ENCODE data around the gene FKBP5.
"Not testable (repeated sequence)": the region's sequence is repeated elsewhere in the genome, so short reads cannot be mapped to it uniquely, and the experiment has no call there.

FKBP5 gene

GRCh38 chr6:35688605-35689322, at the start of gene FKBP5:
FKBP5 (minus strand) TSS chr6:35688915; CDS start chr6:35642824, 46,091 bp downstream.
- in situ Hi-C loops (cut with MboI; ENCODE audit: low pct_unique_long_range_greater_than_20kb, low sequenced_read_pairs): no loop called here

DNA sequence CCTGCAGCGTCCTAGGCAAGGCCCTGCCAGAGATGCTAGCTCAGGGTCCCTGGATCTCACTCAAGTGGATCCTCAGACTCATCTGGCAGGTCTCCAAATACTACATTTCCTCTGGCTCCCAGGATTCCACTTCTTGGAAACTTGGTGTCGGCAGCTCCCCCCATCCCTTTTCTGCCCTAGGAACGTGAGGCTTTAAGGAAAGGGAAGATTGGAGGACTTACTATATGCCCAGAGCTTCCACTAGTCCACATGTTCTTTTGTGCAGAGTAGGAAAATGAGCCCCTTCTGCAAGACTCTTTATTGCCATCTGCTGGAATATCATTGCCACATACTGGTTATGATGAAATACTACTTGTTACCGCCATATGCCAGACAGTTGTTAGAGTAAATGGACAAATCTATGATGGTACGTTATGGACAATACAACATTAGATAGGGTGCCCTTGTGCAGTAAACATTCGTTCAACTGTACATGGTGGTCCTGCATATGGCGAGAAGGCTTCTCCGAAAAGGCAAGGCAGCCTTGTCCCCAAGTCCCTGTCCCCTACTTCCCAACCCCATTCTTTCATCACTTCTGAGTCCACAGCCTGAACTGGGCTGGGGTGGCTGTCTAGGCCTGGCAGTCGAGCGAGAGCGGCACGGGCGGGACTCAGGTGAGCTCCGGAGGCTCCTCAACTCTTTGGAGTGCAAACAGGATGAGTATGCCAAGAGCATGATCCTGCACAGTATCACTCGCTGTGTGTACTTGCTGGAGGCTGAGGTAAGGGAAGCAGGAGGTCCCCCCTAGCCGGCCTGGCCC, 48.9 kb upstream of the FKBP5 start:
- in situ Hi-C loops (cut with MboI; ENCODE audit: low pct_unique_long_range_greater_than_20kb, low sequenced_read_pairs): loop anchor here (25.0 kb wide), 1 partner anchor 425 kb away; no protein-coding TSS in a partner anchor
- DNase-seq: peak; percentile 87

More at GRCh38 chr6:35688605-35689322, at the start of gene FKBP5:
- DNase-seq: peak; percentile 91

GRCh38 chr6:35736982-35737412, 48.3 kb upstream of the FKBP5 start, which contains the start of gene ARMC12:
ARMC12 (plus strand) TSS chr6:35737032; CDS start chr6:35737109, 77 bp downstream.
- in situ Hi-C loops (cut with MboI; ENCODE audit: low pct_unique_long_range_greater_than_20kb, low sequenced_read_pairs): loop anchor here (25.0 kb wide), 1 partner anchor 425 kb away; no protein-coding TSS in a partner anchor
- DNase-seq: no peak

DNA sequence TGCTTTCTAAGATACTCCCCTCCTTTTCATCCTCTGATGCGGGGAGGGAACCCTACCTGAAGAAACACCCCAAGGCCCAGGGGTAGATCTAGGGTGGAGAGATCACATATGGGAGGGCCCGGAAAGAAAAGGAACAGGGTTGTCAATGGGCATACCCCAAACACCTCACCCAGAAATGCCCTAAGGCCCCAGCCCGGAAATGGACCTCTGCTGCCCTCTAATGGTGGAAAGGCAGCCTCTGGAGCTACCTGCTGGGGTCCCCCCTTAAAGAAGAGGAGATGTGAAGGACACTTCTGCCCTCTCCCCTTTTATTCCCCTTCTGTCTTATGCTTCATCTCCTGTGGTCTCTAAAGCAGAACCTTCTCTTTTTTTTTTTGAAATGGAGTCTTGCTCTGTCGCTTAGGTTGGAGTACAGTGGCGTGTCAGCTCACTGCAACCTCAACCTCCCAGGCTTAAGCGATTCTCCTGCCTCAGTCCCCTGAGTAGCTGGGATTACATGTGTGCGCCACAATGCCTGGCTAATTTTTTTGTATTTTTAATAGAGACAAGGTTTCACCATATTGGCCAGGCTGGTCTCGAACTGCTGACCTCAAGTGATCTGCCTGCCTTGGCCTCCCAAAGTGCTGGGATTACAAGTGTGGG, 47.7 kb upstream of the FKBP5 start:
- peak; percentile 77 for DNase-seq
- in situ Hi-C loops (cut with MboI; ENCODE audit: low pct_unique_long_range_greater_than_20kb, low sequenced_read_pairs): loop anchor here (25.0 kb wide), 1 partner anchor 424 kb away; no protein-coding TSS in a partner anchor

- in situ Hi-C loops (cut with MboI; ENCODE audit: low pct_unique_long_range_greater_than_20kb, low sequenced_read_pairs): loop anchor here (25.0 kb wide), 1 partner anchor 423 kb away; no protein-coding TSS in a partner anchor
- no peak for DNase-seq
Measured at GRCh38 chr6:35735452-35735851, 46.7 kb upstream of the FKBP5 start.

GRCh38 chr6:35734319-35734718, 45.6 kb upstream of the FKBP5 start:
- in situ Hi-C loops (cut with MboI; ENCODE audit: low pct_unique_long_range_greater_than_20kb, low sequenced_read_pairs): loop anchor here (25.0 kb wide), 1 partner anchor 422 kb away; no protein-coding TSS in a partner anchor
- not testable (repeated sequence) for DNase-seq

GRCh38 chr6:35733633-35734032, 44.9 kb upstream of the FKBP5 start:
- in situ Hi-C loops (cut with MboI; ENCODE audit: low pct_unique_long_range_greater_than_20kb, low sequenced_read_pairs): loop anchor here (25.0 kb wide), 1 partner anchor 421 kb away; no protein-coding TSS in a partner anchor

GRCh38 chr6:35731736-35732532, 43.2 kb upstream of the FKBP5 start:
- in situ Hi-C loops (cut with MboI; ENCODE audit: low pct_unique_long_range_greater_than_20kb, low sequenced_read_pairs): loop anchor here (25.0 kb wide), 1 partner anchor 420 kb away; no protein-coding TSS in a partner anchor
- DNase-seq: peak; percentile 89

More at GRCh38 chr6:35733633-35734032, 44.9 kb upstream of the FKBP5 start:
- DNase-seq: no peak

GRCh38 chr6:35731414-35731735, 42.7 kb upstream of the FKBP5 start:
- DNase-seq: peak; percentile 92
- in situ Hi-C loops (cut with MboI; ENCODE audit: low pct_unique_long_range_greater_than_20kb, low sequenced_read_pairs): loop anchor here (25.0 kb wide), 1 partner anchor 419 kb away; no protein-coding TSS in a partner anchor

DNA sequence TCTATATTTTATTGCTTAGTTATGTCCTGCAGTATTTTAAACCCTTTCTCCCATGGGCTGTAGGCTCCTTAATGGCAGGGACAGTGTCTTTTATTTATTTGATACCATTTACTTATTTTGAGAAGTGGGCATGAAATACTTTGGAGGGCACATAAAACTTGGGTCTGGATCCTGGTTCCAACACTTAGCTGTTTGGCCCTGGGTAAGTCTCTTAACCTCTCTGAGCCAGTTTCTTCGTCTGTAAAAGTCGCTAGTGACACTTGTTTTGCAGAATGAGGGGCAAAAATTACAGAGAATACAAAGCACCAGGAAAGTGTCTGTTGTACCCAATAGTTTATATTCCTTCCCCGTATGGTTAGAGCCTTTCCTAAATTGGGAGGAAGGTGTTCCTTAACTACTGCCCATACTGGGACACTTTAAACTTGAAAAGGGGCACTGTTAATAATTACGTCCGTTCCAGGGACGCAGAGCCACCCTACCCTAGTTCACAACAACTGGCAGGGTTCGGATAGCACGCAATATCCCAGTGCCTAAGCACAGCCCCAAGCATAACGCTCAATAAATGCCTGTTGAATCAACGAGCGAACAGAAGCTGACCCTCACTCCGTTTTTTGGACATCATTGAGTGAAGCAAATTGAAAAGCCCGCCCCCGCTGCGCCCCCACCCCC, 42.2 kb upstream of the FKBP5 start:
- in situ Hi-C loops (cut with MboI; ENCODE audit: low pct_unique_long_range_greater_than_20kb, low sequenced_read_pairs): loop anchor here (25.0 kb wide), 1 partner anchor 419 kb away; no protein-coding TSS in a partner anchor
- DNase-seq: no peak

DNA sequence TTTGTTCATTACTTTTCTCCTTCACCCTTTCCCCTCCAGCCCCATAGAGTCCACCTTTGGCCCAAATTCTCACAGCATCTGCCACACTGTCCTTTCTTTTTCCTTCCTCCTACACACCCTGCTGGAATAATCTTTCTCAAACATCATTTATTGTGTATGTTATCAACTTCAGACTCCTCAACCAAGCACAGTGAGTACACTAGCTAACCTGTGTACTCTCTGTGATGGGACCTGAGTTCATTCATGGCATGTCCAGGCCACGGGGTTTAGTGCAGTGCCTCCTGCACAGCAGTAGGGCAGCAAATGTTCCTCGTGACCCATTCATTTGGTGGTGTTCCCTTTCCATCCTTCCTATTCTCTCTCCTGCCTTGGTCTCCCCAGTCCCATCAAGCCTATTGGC, 41.0 kb upstream of the FKBP5 start:
- no peak for DNase-seq
- in situ Hi-C loops (cut with MboI; ENCODE audit: low pct_unique_long_range_greater_than_20kb, low sequenced_read_pairs): loop anchor here (25.0 kb wide), 1 partner anchor 417 kb away; no protein-coding TSS in a partner anchor

GRCh38 chr6:35728683-35729678, 40.3 kb upstream of the FKBP5 start:
- in situ Hi-C loops (cut with MboI; ENCODE audit: low pct_unique_long_range_greater_than_20kb, low sequenced_read_pairs): loop anchor here (25.0 kb wide), 1 partner anchor 417 kb away; no protein-coding TSS in a partner anchor
- DNase-seq: no peak

DNA sequence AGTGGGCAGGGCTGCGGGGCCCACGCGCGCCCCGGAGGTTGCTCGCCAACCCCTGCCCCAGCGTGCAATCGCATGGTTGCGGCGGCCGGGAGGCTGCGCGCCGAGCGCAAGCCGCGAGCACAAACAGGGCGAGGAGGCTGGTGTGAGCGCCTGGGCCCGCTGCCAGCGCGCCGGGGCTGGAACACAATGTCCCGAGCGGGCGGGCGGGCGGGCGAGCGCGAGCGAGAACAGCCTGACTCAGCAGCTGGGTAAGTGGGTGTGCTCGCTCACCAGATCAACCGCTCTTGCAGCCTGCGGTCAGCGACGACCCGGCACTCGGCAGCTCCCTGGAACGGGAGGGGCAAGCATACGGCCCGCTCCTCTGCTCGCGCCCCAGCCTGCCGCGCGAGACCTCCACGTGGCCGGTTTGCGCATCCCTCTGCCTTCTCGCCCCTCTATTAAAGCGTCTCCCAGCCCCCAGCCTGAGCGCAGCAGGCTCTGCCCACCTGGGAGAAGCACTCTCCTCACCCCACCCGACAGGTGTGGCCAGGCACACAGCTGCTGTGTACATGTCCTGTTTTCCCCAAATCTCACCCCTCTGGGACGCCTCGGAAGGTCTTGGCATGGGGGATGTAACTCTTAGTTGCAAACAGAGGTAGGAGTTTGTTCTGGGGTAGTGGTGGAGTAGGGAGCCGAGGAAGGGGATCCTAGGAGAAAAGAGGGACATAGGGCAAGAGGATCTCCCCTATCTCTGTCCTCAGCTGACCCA, 39.4 kb upstream of the FKBP5 start:
- DNase-seq: peak; percentile 91
- in situ Hi-C loops (cut with MboI; ENCODE audit: low pct_unique_long_range_greater_than_20kb, low sequenced_read_pairs): loop anchor here (25.0 kb wide), 1 partner anchor 416 kb away; no protein-coding TSS in a partner anchor

GRCh38 chr6:35727231-35727934, 38.7 kb upstream of the FKBP5 start:
- no peak for DNase-seq
- in situ Hi-C loops (cut with MboI; ENCODE audit: low pct_unique_long_range_greater_than_20kb, low sequenced_read_pairs): loop anchor here (25.0 kb wide), 1 partner anchor 415 kb away; no protein-coding TSS in a partner anchor
